Right renal cortex interstitium (tissue), 3 donors: ENCODE measurements around the gene ANKRD1. TPM values are rescaled to one million over a fixed set of nuclear protein-coding genes. Genes with fewer than 3 reads are reported as not detected.
"Not testable (repeated sequence)": the region's sequence is repeated elsewhere in the genome, so short reads cannot be mapped to it uniquely, and the experiment has no call there.

ENCODE experiments used
- DNase-seq, 3 donors: peaks; one replicate each; pipeline ENCODE4 v3.0.0-alpha.2; 2013; ENCODE audit warnings: low read depth in 3 of 3, low spot score in 2 of 3
- polyA plus RNA-seq, 3 donors: library from polyadenylated mRNA; unstranded; fragments of 120-200 nt; gene quantifications; one replicate each; pipeline ENCODE4 v1.2.1, GENCODE V29; 2013; ENCODE audit not compliant: insufficient read length in 3 of 3

Gene ANKRD1
- polyA plus RNA-seq, result 1 to 10 TPM in 2 of 3 donors, under 1 TPM in 1; 0.89 to 1.3 (median 1.1) TPM

DNA sequence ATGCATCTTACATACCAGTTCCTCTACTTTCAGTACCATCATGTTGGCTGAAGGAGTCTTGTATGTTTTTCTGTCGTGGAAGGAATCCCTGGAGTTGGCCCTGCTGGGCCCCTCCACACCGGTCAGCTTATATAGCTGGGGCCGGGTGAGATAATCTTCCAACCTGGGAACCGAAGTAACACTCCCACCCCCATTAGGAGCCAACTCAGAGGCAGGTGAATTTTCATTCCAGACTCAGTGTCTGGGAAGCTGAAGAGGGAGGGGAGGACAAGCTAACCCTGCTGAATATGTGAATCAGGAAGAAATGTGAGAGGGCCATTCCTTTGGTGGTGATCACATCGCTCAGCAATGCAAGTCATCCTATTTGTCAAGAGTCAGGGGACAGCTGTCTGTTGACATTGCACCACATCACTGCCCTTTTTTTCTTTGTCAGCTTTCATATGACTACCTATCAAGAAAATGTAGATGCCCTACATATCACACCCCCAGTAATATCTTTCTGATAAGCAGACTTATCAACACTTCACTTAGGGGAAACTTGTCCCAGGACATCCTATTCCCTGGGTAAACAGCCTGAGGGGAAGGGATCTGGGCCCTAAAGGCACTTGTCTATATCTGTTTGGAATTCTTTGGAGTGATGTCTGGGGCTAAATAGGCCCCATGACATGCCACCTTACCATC, at the start of gene ANKRD1:
ANKRD1 (minus strand) TSS at position 102 of the 681 bp plus-strand sequence; CDS start at position 42, 60 bp downstream.
- peak in 1 of 3 donors; percentile 18 for DNase-seq

DNA sequence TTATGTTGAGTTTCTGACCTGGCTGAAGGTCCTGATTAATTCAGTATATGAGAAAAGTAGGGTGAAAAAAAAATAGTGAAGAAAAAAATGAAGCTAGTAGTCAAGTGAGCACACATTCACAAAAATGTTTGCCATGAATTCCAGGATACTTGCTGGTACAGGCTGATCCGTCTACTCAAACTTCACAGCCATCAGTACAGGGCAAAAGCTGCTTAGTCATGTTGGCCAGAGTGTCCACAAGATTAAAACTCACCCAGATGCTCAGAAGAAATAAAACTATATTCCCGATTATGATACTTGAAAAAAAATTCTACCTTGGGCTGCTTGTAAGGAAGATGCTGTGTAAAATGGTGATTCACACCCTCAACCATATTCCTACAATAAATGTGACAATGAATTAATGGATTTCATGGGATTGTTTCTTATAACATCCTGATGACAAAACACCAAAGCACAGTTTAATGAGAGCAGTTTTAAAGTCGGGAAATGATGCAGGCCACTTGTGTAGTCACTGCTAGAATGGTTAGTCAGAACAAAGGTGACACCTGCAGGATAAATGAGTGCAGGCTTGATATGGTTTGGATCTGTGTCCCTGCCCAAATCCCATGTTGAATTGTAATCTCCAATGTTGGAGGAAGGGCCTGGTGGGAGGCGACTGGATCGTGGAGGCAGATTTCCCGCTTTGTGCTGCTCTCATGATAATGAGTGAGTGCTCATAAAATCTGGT, 49.2 kb upstream of the ANKRD1 start:
- no peak for DNase-seq

DNA sequence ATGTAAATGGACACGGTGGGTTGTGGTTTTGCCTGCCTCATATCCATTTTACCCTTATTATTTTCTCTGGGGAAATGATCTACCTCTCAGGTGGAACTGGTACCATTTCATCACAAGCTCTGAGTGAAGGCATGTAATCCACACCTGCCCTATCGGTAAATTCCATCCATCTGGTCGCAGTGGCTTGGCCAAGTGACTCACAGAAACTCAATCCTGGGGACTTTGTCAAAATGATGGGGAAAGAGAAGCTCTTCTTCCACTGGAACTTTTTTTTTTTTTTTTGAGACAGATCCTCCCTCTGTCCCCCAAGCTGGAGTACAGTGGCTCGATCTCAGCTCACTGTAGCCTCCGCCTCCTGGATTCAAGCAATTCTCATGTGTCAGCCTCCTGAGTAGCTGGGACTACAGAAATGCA, 48.2 kb upstream of the ANKRD1 start:
- no peak for DNase-seq

DNA sequence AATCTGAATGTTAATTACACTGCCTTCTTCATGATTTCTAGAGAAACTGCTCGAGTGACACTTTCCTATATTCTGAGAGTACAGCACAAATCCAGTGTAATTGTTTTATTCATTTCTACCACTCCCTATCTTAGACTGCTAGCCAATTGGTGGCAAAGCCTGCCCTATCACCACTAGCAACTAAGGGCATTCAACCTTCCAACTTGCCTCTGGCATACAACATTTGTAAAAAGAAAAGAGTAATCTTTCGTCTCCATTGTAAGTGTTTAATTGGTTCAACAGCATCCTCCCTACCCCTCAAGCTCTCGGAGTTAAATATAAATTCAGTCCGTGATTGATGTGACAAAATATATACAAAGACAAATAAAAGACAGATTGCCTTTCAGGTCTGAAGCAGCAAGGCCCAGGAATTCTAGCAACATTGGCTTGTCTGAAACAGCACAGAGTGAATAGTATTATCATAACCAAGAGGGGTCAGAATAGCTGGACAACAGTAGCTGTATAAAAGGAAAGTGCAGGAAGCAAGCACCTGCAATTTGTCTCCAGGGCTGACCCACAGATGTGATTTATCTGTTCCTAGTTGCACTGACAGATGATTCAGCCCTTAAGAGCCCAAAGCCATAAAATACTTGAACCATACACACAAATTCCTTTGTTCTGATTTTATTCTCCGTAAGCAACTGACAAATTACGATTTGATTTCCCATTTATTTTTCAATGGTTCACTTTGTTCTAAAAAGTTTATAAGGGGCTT, 47.6 kb upstream of the ANKRD1 start:
- no peak for DNase-seq

DNA sequence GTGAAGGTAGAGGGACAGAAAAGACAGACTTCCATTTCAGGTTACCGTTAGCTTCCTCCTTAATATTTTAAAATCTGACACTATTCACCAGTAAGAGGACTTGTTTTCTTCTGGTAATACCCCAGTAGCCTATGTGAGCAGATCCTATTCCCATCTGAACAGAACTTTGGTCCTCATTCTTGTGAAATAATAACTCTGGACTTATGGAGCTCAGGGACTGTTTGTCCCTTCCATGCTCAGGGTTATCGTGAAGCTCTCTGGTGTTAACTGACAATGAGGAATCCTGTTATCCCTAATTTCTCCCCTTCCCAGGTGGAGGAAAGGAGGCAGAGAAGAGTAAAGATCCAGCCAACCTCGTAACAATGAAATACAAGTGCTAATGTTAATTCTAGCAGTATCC, 47.0 kb upstream of the ANKRD1 start:
- DNase-seq, result no peak

DNA sequence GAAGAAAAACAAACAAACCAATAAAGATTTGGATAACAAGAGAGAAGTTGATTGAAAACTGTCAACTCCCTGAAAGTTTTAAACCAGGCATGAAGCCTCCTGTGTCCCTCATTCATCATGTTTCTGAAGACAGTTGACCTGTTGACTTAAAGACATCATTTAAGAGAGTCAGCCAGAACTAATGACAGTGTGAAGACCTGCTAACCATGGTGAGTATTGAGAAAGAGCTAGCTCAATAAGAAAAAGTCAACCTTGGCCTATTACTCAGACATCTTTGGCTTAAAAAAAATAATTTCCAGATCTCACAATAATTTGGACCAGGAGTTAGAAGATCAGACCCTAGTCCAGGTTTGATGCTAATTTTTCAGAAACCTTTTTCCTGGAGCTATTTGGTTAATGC, 45.3 kb upstream of the ANKRD1 start:
- no peak for DNase-seq

DNA sequence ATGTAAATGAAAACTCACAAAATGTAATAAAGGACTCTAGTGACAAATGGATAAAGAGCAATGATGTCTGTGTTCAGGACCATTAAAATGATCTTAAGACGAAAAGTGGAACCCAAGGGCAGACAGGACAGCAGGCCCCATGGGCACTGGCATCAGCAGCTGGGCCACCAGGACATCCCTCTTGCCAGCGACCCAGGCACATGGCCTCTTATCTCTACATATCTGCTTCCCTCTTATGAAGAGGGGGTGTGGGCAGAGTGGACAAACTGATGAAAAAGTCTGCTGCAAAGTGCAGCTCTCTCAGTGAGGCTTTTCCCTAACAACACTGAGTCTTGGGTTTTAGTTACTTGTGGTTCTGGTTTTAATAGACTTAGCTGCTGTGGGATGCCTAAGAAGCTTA, 44.8 kb upstream of the ANKRD1 start:
- no peak for DNase-seq

DNA sequence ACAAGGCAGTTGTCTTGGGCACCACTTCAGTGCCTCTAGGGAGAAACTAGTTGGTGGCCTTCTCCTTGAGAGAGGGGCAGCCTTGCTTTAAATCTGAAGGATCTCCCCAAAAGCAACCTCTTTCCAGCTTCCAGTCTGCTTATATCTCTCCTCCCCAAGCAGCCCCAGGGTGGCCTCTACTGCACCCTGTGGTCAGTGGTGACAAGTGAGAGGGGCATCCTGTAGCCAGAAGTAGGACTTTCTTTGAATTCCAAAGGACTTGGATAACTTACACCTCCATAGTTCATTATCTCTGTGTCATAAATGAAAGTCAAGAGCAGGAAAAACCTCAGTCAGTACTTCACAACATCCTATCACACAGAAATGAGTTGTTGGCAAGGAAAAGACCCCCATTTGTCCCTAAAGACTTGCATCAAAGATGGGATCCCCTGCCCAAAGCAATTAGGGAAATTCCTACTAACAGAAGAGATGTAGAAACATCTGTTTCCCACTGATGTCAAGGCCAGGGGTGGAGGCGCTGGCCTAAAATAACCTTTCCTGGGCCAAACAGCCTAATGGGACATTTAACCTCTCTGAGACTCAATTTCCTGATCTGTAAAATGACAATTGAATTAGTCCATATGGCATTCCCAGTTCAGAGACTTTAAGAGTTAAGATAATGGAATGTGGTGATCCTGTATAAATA, 44.0 kb upstream of the ANKRD1 start:
- DNase-seq, result no peak

DNA sequence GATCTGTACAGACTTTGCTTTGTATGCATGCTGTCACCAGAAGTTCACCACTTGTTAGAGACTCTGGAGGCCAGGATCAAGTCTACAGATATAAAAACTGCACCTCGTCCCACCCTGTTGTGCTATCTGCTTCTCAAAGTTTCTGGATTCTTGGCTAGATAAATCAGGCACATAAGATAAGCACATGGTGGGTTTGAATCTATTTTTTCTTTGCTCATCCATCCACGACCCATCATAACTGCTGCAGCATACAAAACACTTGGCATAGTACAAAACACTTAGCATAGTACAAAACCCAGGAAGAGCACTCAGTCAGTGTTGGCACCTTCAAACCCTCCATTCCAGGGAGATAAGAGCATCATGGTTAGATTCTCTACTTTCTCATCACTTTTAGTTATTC, 42.4 kb upstream of the ANKRD1 start:
- no peak for DNase-seq

DNA sequence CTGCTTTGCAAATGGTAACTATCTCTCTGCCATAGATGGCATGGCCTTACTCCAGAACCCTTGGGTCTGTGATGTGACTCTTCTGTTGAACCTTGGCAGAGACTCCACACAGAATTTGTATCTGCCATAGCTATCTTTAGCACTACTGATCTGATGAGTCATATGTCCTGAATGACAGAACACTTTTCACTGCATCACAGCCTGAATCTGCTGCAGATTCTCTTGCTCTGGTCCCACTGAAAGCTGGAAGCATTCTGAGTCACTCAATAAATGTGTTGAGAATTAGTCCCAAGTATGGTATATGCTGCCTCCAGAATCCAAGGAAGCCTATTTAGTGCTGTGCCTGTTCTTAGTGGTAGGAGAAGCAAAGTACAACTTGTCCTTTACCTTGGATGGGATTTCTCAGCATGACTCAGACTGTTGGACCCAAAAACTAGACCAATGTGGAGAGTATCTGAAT, 39.5 kb upstream of the ANKRD1 start:
- DNase-seq, result no peak

DNA sequence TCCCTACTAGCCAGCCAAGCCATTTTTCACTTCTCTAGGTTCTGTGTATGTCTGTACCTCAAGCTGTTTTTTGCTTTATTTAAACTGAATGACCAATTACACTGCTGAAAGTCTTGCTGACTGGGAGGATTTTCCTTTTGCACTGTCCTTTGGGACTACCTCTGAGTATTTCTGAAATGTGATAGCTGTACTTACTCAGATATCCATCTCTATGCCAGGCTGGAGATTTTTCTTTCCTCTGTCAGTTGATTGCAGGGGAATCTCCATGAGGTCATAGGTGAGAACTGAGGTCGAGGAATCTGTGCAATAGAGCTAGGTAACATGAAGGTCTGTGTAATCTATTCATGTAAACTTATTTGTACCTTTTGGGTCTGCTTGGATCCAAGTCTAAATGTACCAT, 38.9 kb upstream of the ANKRD1 start:
- DNase-seq, result no peak

DNA sequence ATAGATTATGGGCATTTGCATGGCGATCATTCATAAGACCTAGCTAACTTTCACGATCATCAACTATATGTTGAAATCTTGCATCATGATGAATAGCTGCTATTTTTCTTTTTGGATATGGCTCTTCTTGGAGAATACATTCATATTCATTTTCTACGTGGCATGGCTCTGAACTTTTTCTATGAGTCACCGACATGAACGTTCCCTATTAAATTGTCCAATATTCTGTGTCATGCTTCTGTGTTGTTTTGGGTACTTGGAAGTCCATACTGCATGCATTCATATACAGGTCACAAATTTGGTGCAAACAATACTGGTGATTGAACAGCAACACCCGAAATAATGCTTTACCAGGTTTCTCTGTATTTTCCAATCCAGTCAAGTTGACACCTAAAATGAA, 37.9 kb upstream of the ANKRD1 start:
- no peak for DNase-seq

DNA sequence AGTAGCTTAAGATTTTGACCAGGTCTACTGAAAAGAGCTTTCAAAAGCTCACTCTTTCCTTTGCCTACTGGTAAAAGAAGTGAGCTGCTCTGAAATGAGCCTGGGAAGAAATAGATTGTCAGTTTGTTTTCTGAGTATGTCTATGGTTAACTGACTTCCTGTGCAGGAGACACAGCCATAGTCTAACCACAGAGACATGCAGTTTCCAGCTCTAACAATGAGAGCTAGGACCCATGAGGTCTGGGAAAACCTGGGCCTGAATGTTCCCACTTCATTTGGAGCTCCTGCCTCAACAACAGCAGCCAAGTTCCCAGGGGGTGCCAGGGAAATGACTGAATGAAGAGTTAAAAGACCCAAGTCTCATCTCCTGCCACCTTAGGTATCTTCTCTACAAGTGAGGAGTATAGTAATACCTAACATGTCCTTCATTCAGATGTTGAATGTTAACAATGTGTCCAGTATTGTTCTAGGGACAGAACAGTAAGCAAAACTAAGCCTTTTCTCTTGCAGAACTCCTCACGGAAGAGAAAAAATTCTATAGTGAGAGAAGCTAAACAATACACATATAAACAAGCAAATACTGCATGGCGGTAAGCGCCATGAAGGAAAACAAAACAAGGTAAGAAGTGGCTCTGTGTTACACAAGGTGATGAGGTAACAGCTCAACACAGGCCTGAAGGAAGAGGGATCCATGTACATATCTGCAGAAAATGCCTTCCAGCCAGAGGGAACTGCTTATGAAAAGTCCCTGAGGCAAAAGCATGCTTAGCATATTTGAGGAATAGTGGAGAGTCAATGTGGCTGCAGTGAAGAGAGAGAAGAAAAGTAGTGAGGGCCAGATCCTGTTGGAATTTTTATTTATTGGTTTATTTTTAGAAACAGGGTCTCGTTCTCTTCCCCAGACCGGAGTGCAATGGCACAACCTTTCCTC, 26.4 kb upstream of the ANKRD1 start:
- no peak for DNase-seq

DNA sequence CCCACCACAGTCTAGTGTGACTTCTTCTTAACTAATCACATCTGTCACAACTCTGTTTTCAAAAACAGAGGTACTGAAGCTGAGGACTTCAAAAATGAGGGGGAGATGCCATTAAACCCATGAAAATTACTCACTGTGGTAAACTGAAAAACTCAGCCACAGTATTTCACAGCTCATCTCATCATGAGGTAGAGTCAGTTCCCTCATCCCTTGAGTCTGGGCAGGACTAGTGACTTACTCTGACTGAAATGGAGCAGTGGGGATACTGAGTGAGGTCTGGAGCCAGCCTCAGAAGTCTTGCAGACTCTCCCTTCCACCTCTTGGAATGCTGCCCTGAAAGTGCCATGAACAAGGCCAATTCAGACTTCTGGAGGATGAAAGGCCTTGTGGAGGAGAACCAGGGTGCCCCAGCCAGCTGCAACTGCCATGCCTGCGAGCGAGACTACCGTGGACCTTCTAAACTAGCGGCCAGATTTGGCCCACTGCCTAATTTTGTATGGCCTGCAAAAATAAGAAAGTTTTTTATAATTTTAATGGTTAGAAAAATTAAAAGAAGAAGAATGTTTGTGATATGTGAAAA, 24.7 kb upstream of the ANKRD1 start:
- no peak for DNase-seq

DNA sequence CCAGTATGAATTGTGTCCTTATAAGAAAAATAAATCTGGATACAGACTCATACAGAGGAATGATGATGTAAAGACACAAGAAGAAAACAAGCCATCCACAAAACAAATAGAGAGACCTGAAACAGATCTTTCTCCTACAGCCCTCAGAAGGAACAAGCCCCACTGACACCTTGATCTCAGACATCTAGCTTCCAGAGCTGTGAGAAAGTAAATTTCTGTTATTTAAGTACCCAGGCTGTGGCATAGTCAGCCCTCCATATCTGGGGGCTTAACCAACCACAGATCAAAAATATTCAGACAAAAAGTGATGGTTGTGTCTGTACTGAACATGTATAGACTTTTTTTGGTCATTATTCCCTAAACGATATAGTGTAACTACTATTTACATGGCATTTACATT, 23.9 kb upstream of the ANKRD1 start:
- DNase-seq, result no peak

DNA sequence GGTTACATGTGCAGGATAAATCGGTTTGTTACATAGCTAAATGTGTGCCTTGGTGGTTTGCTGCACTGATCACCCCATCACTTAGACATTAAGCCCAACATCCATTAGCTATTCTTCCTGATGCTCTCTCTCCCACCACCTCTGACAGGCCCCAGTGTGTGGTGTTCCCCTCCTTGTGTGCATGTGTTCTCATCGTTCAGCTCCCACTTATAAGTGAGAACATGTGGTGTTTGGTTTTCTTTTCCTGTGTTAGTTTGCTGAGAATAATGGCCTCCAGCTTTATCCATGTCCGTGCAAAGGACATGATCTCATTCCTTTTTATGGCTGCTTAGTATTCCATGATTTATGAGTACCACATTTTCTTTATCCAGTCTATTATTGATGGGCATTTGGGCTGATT, 22.1 kb upstream of the ANKRD1 start:
- not testable (repeated sequence) for DNase-seq

DNA sequence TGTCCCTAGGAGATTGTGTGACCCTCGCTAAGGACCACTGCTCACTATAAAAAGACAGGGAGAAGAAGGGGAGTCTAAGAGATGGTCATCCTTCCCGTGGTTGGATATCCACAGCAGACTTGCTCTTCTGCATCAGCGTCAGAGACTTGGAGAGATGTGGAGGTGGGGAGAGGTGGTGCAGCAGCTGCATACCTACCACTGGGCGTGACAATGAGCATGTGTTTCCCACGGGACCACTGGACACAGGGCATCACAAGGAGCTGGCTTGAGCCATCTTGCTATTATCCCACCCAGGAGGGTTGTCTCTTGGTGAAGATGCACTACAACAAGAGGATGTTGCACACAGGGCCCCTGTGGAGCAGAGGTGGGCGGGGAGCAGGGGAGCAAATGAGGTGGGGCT, 18.8 kb upstream of the ANKRD1 start:
- no peak for DNase-seq

DNA sequence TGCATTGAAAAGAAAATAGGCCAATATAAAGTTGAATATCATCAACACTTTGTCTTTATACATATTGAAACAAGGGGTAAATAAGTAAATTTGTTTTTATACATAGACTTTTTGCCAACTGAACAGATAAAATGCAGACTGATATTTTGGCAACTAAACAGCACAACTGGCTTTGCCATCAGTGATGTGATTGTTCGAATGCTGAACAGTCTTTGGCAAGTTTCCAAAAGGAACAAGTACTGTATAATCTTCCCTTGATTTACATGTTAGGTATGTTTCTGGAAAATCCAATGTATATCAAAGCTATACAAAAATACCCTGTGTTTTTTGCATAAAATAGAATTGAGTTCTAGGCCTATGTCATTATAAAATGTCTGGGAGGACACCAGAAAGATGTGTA, 18.2 kb upstream of the ANKRD1 start:
- no peak for DNase-seq

DNA sequence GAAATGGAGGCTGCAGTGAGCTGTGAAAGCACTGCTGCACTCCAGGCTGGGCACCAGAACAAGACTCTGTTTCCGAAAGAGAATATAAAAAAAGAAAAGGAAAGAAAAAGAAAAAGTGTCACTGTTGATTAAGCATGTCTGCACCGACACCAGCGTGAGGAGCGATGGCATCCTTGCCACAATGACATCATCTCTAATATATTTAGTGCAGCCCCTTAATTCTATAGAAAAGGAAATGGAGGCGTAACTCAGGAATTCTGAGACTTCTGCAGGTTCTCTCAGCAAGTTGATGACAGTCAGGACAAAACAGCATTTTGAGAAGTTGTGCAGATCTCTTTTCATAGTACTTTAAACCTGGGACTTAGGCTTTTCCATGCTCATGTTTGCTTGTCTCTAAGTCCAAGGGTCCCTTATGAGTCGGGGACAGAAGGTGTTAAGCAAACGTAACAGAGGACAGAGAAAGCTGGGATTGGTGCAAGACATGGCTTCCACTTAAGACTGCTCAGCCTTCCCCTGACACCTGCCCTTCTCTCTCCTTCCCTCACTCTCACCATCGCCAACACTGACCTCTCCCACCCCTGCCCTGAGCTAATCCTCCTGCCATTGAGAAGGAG, 16.9 kb upstream of the ANKRD1 start:
- DNase-seq, result no peak
